ENCODE measurements around the gene BARHL2. TPM values are rescaled to one million over a fixed set of nuclear protein-coding genes. Genes with fewer than 3 reads are reported as not detected.

The BARHL2 gene
- total RNA-seq, 1 experiment from 2014 or later = not detected

DNA sequence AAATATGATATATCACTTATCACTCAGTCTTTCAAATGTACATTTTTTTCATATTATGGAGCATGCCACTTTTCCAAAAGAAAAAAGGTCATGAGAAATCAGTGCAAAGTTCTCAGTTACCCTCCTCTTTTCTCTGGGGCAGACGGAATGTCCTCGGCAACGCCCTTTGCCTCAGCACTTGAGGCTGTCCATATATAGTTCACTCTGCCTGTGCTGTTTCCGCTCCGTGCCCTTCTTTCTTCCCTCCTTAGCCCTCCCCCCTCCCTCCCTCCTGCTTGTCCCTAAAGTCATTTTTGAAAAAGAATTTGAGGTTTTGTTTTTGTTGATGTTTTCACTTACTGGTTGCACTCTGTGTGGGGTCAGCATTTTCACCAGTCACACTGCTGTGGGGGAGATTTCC, 5.4 kb downstream of the BARHL2 start:
- no peak for ATAC-seq
- no peak for TF ChIP-seq SIN3A (IDR thresholded peaks at IDR 0.05; ENCODE audit: borderline replicate concordance, insufficient read depth, low read depth, low read length)
- no peak for TF ChIP-seq CTCF (IDR thresholded peaks at IDR 0.05)
- TF ChIP-seq TCF7L2 (IDR thresholded peaks at IDR 0.05; ENCODE audit: low read depth, low read length) = no peak
- TF ChIP-seq REST (IDR thresholded peaks at IDR 0.05; ENCODE audit: insufficient read depth in 1 of 2, low read depth in 2 of 2, low read length in 1 of 2) = no peak
- no peak for TF ChIP-seq POLR2AphosphoS5 (IDR thresholded peaks at IDR 0.05; ENCODE audit: low read depth, low read length)
- no TSS peak for BruUV-seq (replicated peaks)
- intact Hi-C loops (cut with micrococcal nuclease; ENCODE audit: unreplicated experiment) (no loop called here), in situ Hi-C loops (cut with HindIII; ENCODE audit: low pct_unique_long_range_greater_than_20kb, low sequenced_read_pairs) (no loop called here)
- Histone ChIP-seq H3K36me3 (ENCODE audit: control insufficient read depth, insufficient read depth, low read length) (no peaks in the 10 kb centered on the region), H3K4me1 (ENCODE audit: control insufficient read depth, insufficient read depth, low read length) (no peaks in the 10 kb centered on the region), H3K9me3 (ENCODE audit: control insufficient read depth, insufficient read depth, low read depth, low read length) (no peaks in the 10 kb centered on the region), H3K27ac (ENCODE audit: low read length) (no peak overlapping the region), H3K4me3 (ENCODE audit: low read depth in 2 of 2, low read length in 2 of 2) (no peak overlapping the region), H3K27me3 (ENCODE audit: control insufficient read depth, insufficient read depth, low read length) (peaks cover 28% of the 10 kb centered on the region)
- POLR2A ChIA-PET = no interaction called here
- DNase-seq (ENCODE audit: low read depth, low spot score) = no peak
- CTCF ChIA-PET = no interaction called here

DNA sequence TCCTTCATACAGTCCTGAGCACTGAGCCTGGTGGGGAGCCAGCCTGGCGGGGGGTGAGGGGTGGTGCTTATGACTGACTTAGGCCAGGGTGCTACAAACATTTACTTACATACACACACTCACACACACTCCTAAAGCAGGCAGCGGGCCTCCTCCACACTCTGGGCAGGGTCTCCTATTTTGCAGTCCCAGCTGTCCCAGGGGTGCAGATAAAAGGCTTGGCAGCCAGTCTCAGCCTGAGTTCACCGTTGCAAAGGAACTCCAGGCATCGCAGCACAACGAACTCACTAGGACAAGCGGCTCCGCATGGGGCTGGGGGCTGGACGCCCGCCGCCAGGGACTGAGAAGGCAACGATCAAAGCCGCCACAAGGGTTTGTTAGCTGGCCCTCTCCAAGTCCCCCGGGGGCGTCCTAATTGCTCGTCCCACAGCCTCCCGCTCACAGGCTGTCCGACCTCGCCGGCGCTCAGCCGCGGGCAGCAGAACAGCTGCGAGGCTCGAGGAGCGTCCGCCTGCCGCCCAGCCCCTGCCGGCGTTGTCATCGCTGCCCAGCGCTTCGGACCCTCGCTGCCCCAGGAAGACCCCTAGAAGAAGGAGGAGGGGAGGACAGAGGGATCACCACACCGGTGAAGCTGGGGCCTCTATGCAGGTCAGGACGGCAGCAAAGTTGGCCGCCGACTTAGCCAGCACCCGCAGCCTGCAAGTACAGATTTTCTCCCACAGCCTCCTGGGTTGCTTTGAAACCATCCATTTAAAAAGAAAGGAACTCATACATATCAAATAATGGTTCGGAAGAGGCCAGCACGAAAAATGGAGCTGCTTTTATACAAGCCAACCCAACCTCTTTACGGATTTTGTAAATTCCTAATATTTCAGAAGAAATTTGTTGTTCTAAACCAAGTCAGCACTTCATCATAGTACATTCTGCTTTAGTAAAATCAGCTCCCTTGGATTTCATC, 6.2 kb downstream of the BARHL2 start:
- CTCF ChIA-PET = no interaction called here
- TF ChIP-seq CTCF (IDR thresholded peaks at IDR 0.05) = no peak
- TF ChIP-seq POLR2AphosphoS5 (IDR thresholded peaks at IDR 0.05; ENCODE audit: low read depth, low read length) = no peak
- TF ChIP-seq REST (IDR thresholded peaks at IDR 0.05; ENCODE audit: insufficient read depth in 1 of 2, low read depth in 2 of 2, low read length in 1 of 2) = 0 out of 4 replicates have a peak, but pooled peaks of 1 of the 2 experiments have one; percentile 9
- no TSS peak for BruUV-seq (replicated peaks)
- Histone ChIP-seq H3K27ac (ENCODE audit: low read length) (no peak overlapping the region), H3K4me3 (ENCODE audit: low read depth in 2 of 2, low read length in 2 of 2) (peak overlapping the region; percentile 9 to 28; a peak in 2 of 4 replicates), H3K27me3 (ENCODE audit: control insufficient read depth, insufficient read depth, low read length) (peaks cover 31% of the 10 kb centered on the region), H3K36me3 (ENCODE audit: control insufficient read depth, insufficient read depth, low read length) (no peaks in the 10 kb centered on the region), H3K9me3 (ENCODE audit: control insufficient read depth, insufficient read depth, low read depth, low read length) (no peaks in the 10 kb centered on the region), H3K4me1 (ENCODE audit: control insufficient read depth, insufficient read depth, low read length) (no peaks in the 10 kb centered on the region)
- intact Hi-C loops (cut with micrococcal nuclease; ENCODE audit: unreplicated experiment) = no loop called here
- POLR2A ChIA-PET = no interaction called here
- DNase-seq (ENCODE audit: low read depth, low spot score) (no peak), ATAC-seq (peak; percentile 50; the same call in 1 of the 2 replicates)
- in situ Hi-C loops (cut with HindIII; ENCODE audit: low pct_unique_long_range_greater_than_20kb, low sequenced_read_pairs) = no loop called here
